Myocyte (in vitro differentiated cells): ENCODE results near the gene HCN1. TPM values are rescaled to one million over a fixed set of nuclear protein-coding genes. Genes with fewer than 3 reads are reported as not detected.
"Not testable (repeated sequence)": the region's sequence is repeated elsewhere in the genome, so short reads cannot be mapped to it uniquely, and the experiment has no call there.

Source experiments
- DNase-seq: peaks from one replicate; pipeline ENCODE4 v3.0.0-alpha.2; 2012; ENCODE audit warnings: low read depth
- total RNA-seq: library from RNA; depleted of rRNA; stranded (reverse); fragments of >200 nt; gene quantifications from 2 replicates; pipeline ENCODE4 v1.2.3, GENCODE V29; 2014

The HCN1 gene
- total RNA-seq, 1 donor from 2014 or later, result not detected

- no peak for DNase-seq
These were observed 258.4 kb downstream of the HCN1 start for GRCh38 chr5:45437752-45438151.

- no peak for DNase-seq
These were observed 278.7 kb downstream of the HCN1 start for GRCh38 chr5:45417285-45417998.

GRCh38 chr5:45414620-45415573 is 281.3 kb downstream of the HCN1 start:
- DNase-seq, result no peak

- DNase-seq, result no peak
These were observed 284.1 kb downstream of the HCN1 start for GRCh38 chr5:45411971-45412612.

- DNase-seq, result no peak
These were observed 285.7 kb downstream of the HCN1 start for GRCh38 chr5:45410304-45410995.

GRCh38 chr5:45408067-45408466 is 288.1 kb downstream of the HCN1 start:
- DNase-seq, result no peak

- no peak for DNase-seq
These were observed 293.2 kb downstream of the HCN1 start for GRCh38 chr5:45402804-45403455.

GRCh38 chr5:45399041-45399440 is 297.1 kb downstream of the HCN1 start:
- DNase-seq, result no peak

- DNase-seq, result peak; percentile 7
These were observed 310.7 kb downstream of the HCN1 start for GRCh38 chr5:45385321-45386058.

- no peak for DNase-seq
These were observed 312.2 kb downstream of the HCN1 start for GRCh38 chr5:45383985-45384384.

- DNase-seq, result no peak
These were observed 313.6 kb downstream of the HCN1 start for GRCh38 chr5:45382583-45382982.

- DNase-seq, result no peak
These were observed 319.8 kb downstream of the HCN1 start for GRCh38 chr5:45376417-45376816.

- no peak for DNase-seq
These were observed 323.6 kb downstream of the HCN1 start for GRCh38 chr5:45372629-45373028.

- not testable (repeated sequence) for DNase-seq
These were observed 324.8 kb downstream of the HCN1 start for GRCh38 chr5:45371423-45371822.

- no peak for DNase-seq
These were observed 340.8 kb downstream of the HCN1 start for GRCh38 chr5:45355189-45355992.

GRCh38 chr5:45336464-45336863 is 359.7 kb downstream of the HCN1 start:
- DNase-seq, result no peak

GRCh38 chr5:45335978-45336377 is 360.2 kb downstream of the HCN1 start:
- DNase-seq, result no peak

- DNase-seq, result no peak
These were observed 360.8 kb downstream of the HCN1 start for GRCh38 chr5:45335346-45335745.

GRCh38 chr5:45334939-45335338 is 361.2 kb downstream of the HCN1 start:
- no peak for DNase-seq
